HepG2 (cell line): Measurements from ENCODE around the gene AP1M2. TPM values are rescaled to one million over a fixed set of nuclear protein-coding genes. Genes with fewer than 3 reads are reported as not detected.

Source experiments
- BORCS8-MEF2B ChIP-seq: sonication (generic); formaldehyde crosslinking; IDR thresholded peaks from 2 replicates; pipeline ENCODE4 v1.8.0; 2022; ENCODE audit warnings: mild to moderate bottlenecking, missing genetic modification reagents
- KDM5B ChIP-seq: sonication (generic); formaldehyde crosslinking; IDR thresholded peaks from 2 replicates; pipeline ENCODE4 v1.4.0; 2020; ENCODE audit warnings: missing genetic modification reagents, mild to moderate bottlenecking, borderline replicate concordance
- MED1 ChIP-seq: sonication (generic); formaldehyde crosslinking; IDR thresholded peaks from 2 replicates; pipeline ENCODE4 v1.4.0; 2020; ENCODE audit warnings: missing genetic modification reagents
- MLXIP ChIP-seq: sonication (generic); formaldehyde crosslinking; IDR thresholded peaks from 2 replicates; pipeline ENCODE4 v1.9.0; 2021; ENCODE audit warnings: missing genetic modification reagents, borderline replicate concordance
- PATZ1 ChIP-seq: sonication (generic); formaldehyde crosslinking; IDR thresholded peaks from 2 replicates; pipeline ENCODE4 v1.4.0; 2020; ENCODE audit warnings: missing genetic modification reagents
- POGZ ChIP-seq: sonication (generic); formaldehyde crosslinking; IDR thresholded peaks from 2 replicates; pipeline ENCODE4 v1.4.0; 2020; ENCODE audit warnings: mild to moderate bottlenecking, missing genetic modification reagents
- RERE ChIP-seq: IDR thresholded peaks from 2 replicates; pipeline ENCODE4 v1.6.1; 2016; ENCODE audit warnings: low read depth, missing genetic modification reagents, missing compliant biosample characterization
- RXRA ChIP-seq: sonication (generic); formaldehyde crosslinking; IDR thresholded peaks from 2 replicates; pipeline ENCODE4 v1.5.1; 2020; ENCODE audit warnings: missing genetic modification reagents
- SMARCC2 ChIP-seq: fragments of 450-650 bp; IDR thresholded peaks from 2 replicates; pipeline ENCODE4 v1.6.1; 2017; ENCODE audit warnings: antibody characterized with exemption, mild to moderate bottlenecking
- SP4 ChIP-seq: sonication (generic); formaldehyde crosslinking; IDR thresholded peaks from 2 replicates; pipeline ENCODE4 v1.8.1; 2023; ENCODE audit warnings: mild to moderate bottlenecking, missing genetic modification reagents
- YY1 ChIP-seq: IDR thresholded peaks from 2 replicates; pipeline ENCODE4 v1.6.1; 2011; ENCODE audit warnings: low read length, low read depth, moderate library complexity, mild to moderate bottlenecking; ENCODE audit not compliant: insufficient read depth, insufficient replicate concordance
- ZFAT ChIP-seq: sonication (generic); formaldehyde crosslinking; conservative IDR thresholded peaks from 2 replicates; pipeline ENCODE4 v1.8.1; 2023; ENCODE audit warnings: missing genetic modification reagents, inconsistent platforms
- ZNF503 ChIP-seq: sonication (generic); formaldehyde crosslinking; IDR thresholded peaks from 2 replicates; pipeline ENCODE4 v1.4.0; 2020; ENCODE audit warnings: missing genetic modification reagents
- ZNF619 ChIP-seq: sonication (generic); formaldehyde crosslinking; IDR thresholded peaks from 2 replicates; pipeline ENCODE4 v1.4.0; 2020; ENCODE audit warnings: mild to moderate bottlenecking, missing genetic modification reagents
- ZNF816 ChIP-seq: sonication (generic); formaldehyde crosslinking; IDR thresholded peaks from 2 replicates; pipeline ENCODE4 v1.8.0; 2022; ENCODE audit warnings: missing genetic modification reagents, mild to moderate bottlenecking, borderline replicate concordance
- polyA plus RNA-seq, 8 experiments: library from polyadenylated mRNA; depleted of rRNA in 3 of 8; stranded (reverse) in 7 of 8; unstranded in 1 of 8; fragments of >200 nt; fragmentation: Illumina TruSeq in 4 of 8; extraction: Trizol in 4 of 8; gene quantifications; 2 replicates each; pipeline versions ENCODE4 v1.2.1 to v1.2.3, GENCODE V29; 2011 to 2016; ENCODE audit warnings: low read depth in 4 of 8, missing spikeins in 1 of 8, mixed read lengths in 1 of 8; ENCODE audit not compliant: insufficient read depth in 1 of 8
- total RNA-seq, 5 experiments: library from RNA; depleted of rRNA; stranded (reverse); fragments of >200 nt; fragmentation: Illumina TruSeq; extraction: Trizol; gene quantifications; 2 replicates each; pipeline ENCODE4 v1.2.3, GENCODE V29; 2016; ENCODE audit warnings: low read depth in 1 of 5

AP1M2 gene
- total and polyA plus RNA-seq, 2 of the 13 experiments (the other 11 are each of a cell fraction or from before 2014, with no cell fraction given): 6.3 to 76.8 TPM

GRCh38 chr19:10544753-10545251 lies 42.3 kb downstream of the AP1M2 start (continued):
- TF ChIP-seq SP4 (CRISPR knock-in tag): peak; percentile 37; the same call in 1 of the 2 replicates
- TF ChIP-seq KDM5B (CRISPR knock-in tag): no peak
- TF ChIP-seq RXRA (CRISPR knock-in tag): peak; percentile 34; the same call in 1 of the 2 replicates
- TF ChIP-seq ZNF816 (CRISPR knock-in tag): no peak
- TF ChIP-seq RERE (CRISPR knock-in tag): no peak
- no peak for TF ChIP-seq POGZ (CRISPR knock-in tag)
- TF ChIP-seq MED1 (CRISPR knock-in tag): no peak
- TF ChIP-seq BORCS8-MEF2B (CRISPR knock-in tag): 0 out of 2 replicates have a peak, but pooled peaks have one; percentile 35
- TF ChIP-seq PATZ1 (CRISPR knock-in tag): peak; percentile 64
- no peak for TF ChIP-seq ZNF503
- no peak for TF ChIP-seq ZNF619 (CRISPR knock-in tag)
- TF ChIP-seq YY1: no peak
- no peak for TF ChIP-seq MLXIP (CRISPR knock-in tag)
- TF ChIP-seq ZFAT (CRISPR knock-in tag): no peak
- TF ChIP-seq SMARCC2: no peak
